GM12878 (cell line): ENCODE data around the gene ACTG1. TPM values are rescaled to one million over a fixed set of nuclear protein-coding genes. Genes with fewer than 3 reads are reported as not detected.

Experiments used
- BCLAF1 ChIP-seq: fragments of 450-650 bp; IDR thresholded peaks from 2 replicates; pipeline ENCODE4 v1.6.1; 2017; ENCODE audit warnings: antibody characterized with exemption, mild to moderate bottlenecking, moderate library complexity
- EED ChIP-seq: sonication (generic); IDR thresholded peaks from 2 replicates; pipeline ENCODE4 v1.6.1; 2016; ENCODE audit warnings: antibody characterized with exemption, low read depth
- POLR2AphosphoS2 ChIP-seq: IDR thresholded peaks from 2 replicates; pipeline ENCODE4 v1.6.1; 2011; ENCODE audit warnings: low read depth, mild to moderate bottlenecking, low read length, improper control_type of control experiment, moderate library complexity
- RCOR1 ChIP-seq: conservative IDR thresholded peaks from 2 replicates; pipeline ENCODE4 v1.6.1; 2012; ENCODE audit warnings: low read depth, low read length, improper control_type of control experiment
- STAT3 ChIP-seq: IDR thresholded peaks from 2 replicates; pipeline ENCODE4 v1.6.1; 2011; ENCODE audit warnings: low read depth, low read length, improper control_type of control experiment
- USF2 ChIP-seq: IDR thresholded peaks from 2 replicates; pipeline ENCODE4 v1.6.1; 2011; ENCODE audit warnings: low read depth, low read length, improper control_type of control experiment, borderline replicate concordance
- ZNF217 ChIP-seq: fragments of 450-650 bp; IDR thresholded peaks from 2 replicates; pipeline ENCODE4 v1.6.1; 2017; ENCODE audit warnings: antibody characterized with exemption, mild to moderate bottlenecking
- ZNF622 ChIP-seq: fragments of 450-650 bp; IDR thresholded peaks from 2 replicates; pipeline ENCODE4 v1.6.1; 2017; ENCODE audit warnings: mild to moderate bottlenecking, inconsistent platforms
- polyA plus RNA-seq, 11 experiments: library from polyadenylated mRNA; depleted of rRNA in 4 of 11; unstranded in 6 of 11; stranded (reverse) in 5 of 11; fragments of >200 nt; fragmentation: Nextera tagmentation in 4 of 11; fragmentation: Illumina TruSeq in 1 of 11; extraction: Ambion mirVana in 4 of 11; extraction: Trizol in 1 of 11; gene quantifications; 1 replicate in 1 of 11; 2 replicates in 10 of 11; pipeline versions ENCODE4 v1.2.1 to v1.2.3, GENCODE V29; 2011 to 2016; ENCODE audit warnings: inconsistent platforms in 2 of 11, missing spikeins in 2 of 11, low read depth in 1 of 11
- total RNA-seq, 4 experiments: library from RNA; depleted of rRNA in 3 of 4; stranded (reverse); fragments of >200 nt in 3 of 4; fragmentation: Illumina TruSeq in 1 of 4; extraction: Trizol in 1 of 4; gene quantifications; 2 replicates each; pipeline versions ENCODE4 v1.2.1 to v1.2.3, GENCODE V29; 2013 to 2021
- TF ChIP-seq, protein P1 (sequence below): IDR thresholded peaks from 2 replicates; pipeline ENCODE4 v1.6.1; 2012; ENCODE audit warnings: mild to moderate bottlenecking, low read depth, low read length
- TF ChIP-seq, protein P2 (sequence below): fragments of 450-650 bp; IDR thresholded peaks from 2 replicates; pipeline ENCODE4 v1.6.1; 2016; ENCODE audit warnings: mild to moderate bottlenecking

ACTG1 gene
- total and polyA plus RNA-seq, 10 of the 15 experiments (the other 5 are each of a cell fraction or from before 2014, with no cell fraction given) = 810 to 6,105 (median 3,650) TPM

- no peak for TF ChIP-seq BCLAF1
- TF ChIP-seq, protein P1, sequence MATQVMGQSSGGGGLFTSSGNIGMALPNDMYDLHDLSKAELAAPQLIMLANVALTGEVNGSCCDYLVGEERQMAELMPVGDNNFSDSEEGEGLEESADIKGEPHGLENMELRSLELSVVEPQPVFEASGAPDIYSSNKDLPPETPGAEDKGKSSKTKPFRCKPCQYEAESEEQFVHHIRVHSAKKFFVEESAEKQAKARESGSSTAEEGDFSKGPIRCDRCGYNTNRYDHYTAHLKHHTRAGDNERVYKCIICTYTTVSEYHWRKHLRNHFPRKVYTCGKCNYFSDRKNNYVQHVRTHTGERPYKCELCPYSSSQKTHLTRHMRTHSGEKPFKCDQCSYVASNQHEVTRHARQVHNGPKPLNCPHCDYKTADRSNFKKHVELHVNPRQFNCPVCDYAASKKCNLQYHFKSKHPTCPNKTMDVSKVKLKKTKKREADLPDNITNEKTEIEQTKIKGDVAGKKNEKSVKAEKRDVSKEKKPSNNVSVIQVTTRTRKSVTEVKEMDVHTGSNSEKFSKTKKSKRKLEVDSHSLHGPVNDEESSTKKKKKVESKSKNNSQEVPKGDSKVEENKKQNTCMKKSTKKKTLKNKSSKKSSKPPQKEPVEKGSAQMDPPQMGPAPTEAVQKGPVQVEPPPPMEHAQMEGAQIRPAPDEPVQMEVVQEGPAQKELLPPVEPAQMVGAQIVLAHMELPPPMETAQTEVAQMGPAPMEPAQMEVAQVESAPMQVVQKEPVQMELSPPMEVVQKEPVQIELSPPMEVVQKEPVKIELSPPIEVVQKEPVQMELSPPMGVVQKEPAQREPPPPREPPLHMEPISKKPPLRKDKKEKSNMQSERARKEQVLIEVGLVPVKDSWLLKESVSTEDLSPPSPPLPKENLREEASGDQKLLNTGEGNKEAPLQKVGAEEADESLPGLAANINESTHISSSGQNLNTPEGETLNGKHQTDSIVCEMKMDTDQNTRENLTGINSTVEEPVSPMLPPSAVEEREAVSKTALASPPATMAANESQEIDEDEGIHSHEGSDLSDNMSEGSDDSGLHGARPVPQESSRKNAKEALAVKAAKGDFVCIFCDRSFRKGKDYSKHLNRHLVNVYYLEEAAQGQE = no peak
- no peak for TF ChIP-seq RCOR1
- TF ChIP-seq, protein P2, sequence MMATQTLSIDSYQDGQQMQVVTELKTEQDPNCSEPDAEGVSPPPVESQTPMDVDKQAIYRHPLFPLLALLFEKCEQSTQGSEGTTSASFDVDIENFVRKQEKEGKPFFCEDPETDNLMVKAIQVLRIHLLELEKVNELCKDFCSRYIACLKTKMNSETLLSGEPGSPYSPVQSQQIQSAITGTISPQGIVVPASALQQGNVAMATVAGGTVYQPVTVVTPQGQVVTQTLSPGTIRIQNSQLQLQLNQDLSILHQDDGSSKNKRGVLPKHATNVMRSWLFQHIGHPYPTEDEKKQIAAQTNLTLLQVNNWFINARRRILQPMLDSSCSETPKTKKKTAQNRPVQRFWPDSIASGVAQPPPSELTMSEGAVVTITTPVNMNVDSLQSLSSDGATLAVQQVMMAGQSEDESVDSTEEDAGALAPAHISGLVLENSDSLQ = no peak
- TF ChIP-seq USF2 = no peak
- no peak for TF ChIP-seq ZNF217
- TF ChIP-seq EED = no peak
- TF ChIP-seq ZNF622 = no peak
- no peak for TF ChIP-seq POLR2AphosphoS2
- no peak for TF ChIP-seq STAT3
Observed at GRCh38 chr17:81461607-81462500, 50.7 kb downstream of the ACTG1 start (continued).
